ENCODE measurements around the gene GDF7. TPM values are rescaled to one million over a fixed set of nuclear protein-coding genes. Genes with fewer than 3 reads are reported as not detected.

The GDF7 gene
- total and polyA plus RNA-seq, 4 experiments from 2014 or later: 0.04 to 0.26 (median 0.21) TPM

- Mint-ChIP-seq H3K9me3 (no peaks in the 10 kb centered on the region), H3K4me3 (no peak overlapping the region), H3K36me3 (no peaks in the 10 kb centered on the region), H3K4me1 (peaks cover 2 to 9% (median 6%) of the 10 kb centered on the region in 4 donors), H3K27me3 (peaks cover 41 to 46% of the 10 kb centered on the region in 2 donors), H3K27ac (no peak overlapping the region)
- DNase-seq: no peak
- Histone ChIP-seq H3K4me1 (ENCODE audit: insufficient read depth, low read length) (peaks cover 6% of the 10 kb centered on the region), H3K27me3 (ENCODE audit: insufficient read depth, low read length) (peaks cover 26% of the 10 kb centered on the region), H3K9me3 (ENCODE audit: control insufficient read depth in 1 of 2, low read length in 2 of 2) (no peaks in the 10 kb centered on the region), H3K36me3 (ENCODE audit: insufficient read depth, low read length) (no peaks in the 10 kb centered on the region), H3K4me3 (ENCODE audit: low read length in 2 of 2) (no peak overlapping the region), H3K27ac (ENCODE audit: low read depth, low read length) (no peak overlapping the region)
- POLR2A ChIA-PET (ENCODE audit: partially characterized antibody): interaction anchor here (2.7 kb wide), 1 partner anchor 10 kb away, joined by 27 read pairs; the partner anchor contains the start of gene HS1BP3
- CTCF ChIA-PET (ENCODE audit: partially characterized antibody): interaction anchor here (0.9 to 8.1 kb wide), 32 partner anchors 10 to 456 kb away, joined by 3 to 246 read pairs (median 6); partner anchors contain the start of genes HS1BP3, LDAH and RHOB
- intact Hi-C loops (cut with micrococcal nuclease): loop anchor here (5.0 kb wide), 1 partner anchor 457 kb away; no protein-coding TSS in a partner anchor
Measured at GRCh38 chr2:20660506-20661420, 6.2 kb upstream of the GDF7 start.

GRCh38 chr2:20661421-20662307, 5.3 kb upstream of the GDF7 start:
- POLR2A ChIA-PET (ENCODE audit: partially characterized antibody): interaction anchor here (0.7 to 2.7 kb wide), 3 partner anchors 11 to 302 kb away, joined by 3 to 27 read pairs (median 5); partner anchors contain the start of gene HS1BP3
- Mint-ChIP-seq H3K27ac (peak overlapping the region in 2 of 7 donors; percentile 25 to 29), H3K4me1 (peaks cover 4 to 16% (median 11%) of the 10 kb centered on the region in 4 donors)

GRCh38 chr2:20662308-20662937, 4.5 kb upstream of the GDF7 start:
- DNase-seq: no peak
- H3K4me1 Mint-ChIP-seq: peaks cover 4 to 16% (median 11%) of the 10 kb centered on the region in 4 donors
- no peaks in the 10 kb centered on the region for H3K36me3 Mint-ChIP-seq
- no peak overlapping the region for H3K27ac Mint-ChIP-seq
- H3K27ac ChIP-seq (ENCODE audit: low read depth, low read length): no peak overlapping the region
- H3K9me3 Mint-ChIP-seq: no peaks in the 10 kb centered on the region
- intact Hi-C loops (cut with micrococcal nuclease): loop anchor here (5.0 kb wide), 1 partner anchor 455 kb away; no protein-coding TSS in a partner anchor
- ChIA-PET CTCF (ENCODE audit: partially characterized antibody) (interaction anchor here (0.7 to 8.1 kb wide), 25 partner anchors 8 to 308 kb away, joined by 3 to 246 read pairs (median 6); partner anchors contain the start of genes HS1BP3 and LDAH), POLR2A (ENCODE audit: partially characterized antibody) (interaction anchor here (0.7 to 1.1 kb wide), 3 partner anchors 11 to 301 kb away, joined by 3 to 5 read pairs (median 3); partner anchors contain the start of gene HS1BP3)
- H3K4me1 ChIP-seq (ENCODE audit: insufficient read depth, low read length): peaks cover 14% of the 10 kb centered on the region
- H3K4me3 ChIP-seq (ENCODE audit: low read length in 2 of 2): no peak overlapping the region
- H3K36me3 ChIP-seq (ENCODE audit: insufficient read depth, low read length): no peaks in the 10 kb centered on the region
- peaks cover 43 to 45% of the 10 kb centered on the region in 2 donors for H3K27me3 Mint-ChIP-seq
- peaks cover 26% of the 10 kb centered on the region for H3K27me3 ChIP-seq (ENCODE audit: insufficient read depth, low read length)
- H3K4me3 Mint-ChIP-seq: no peak overlapping the region
- no peaks in the 10 kb centered on the region for H3K9me3 ChIP-seq (ENCODE audit: control insufficient read depth in 1 of 2, low read length in 2 of 2)

More at GRCh38 chr2:20661421-20662307, 5.3 kb upstream of the GDF7 start:
- Mint-ChIP-seq H3K4me3 (peak overlapping the region in 1 of 8 donors; percentile 43), H3K36me3 (no peaks in the 10 kb centered on the region), H3K9me3 (no peaks in the 10 kb centered on the region), H3K27me3 (peaks cover 43 to 49% of the 10 kb centered on the region in 2 donors)
- Histone ChIP-seq H3K4me1 (ENCODE audit: insufficient read depth, low read length) (peaks cover 14% of the 10 kb centered on the region), H3K36me3 (ENCODE audit: insufficient read depth, low read length) (no peaks in the 10 kb centered on the region), H3K27ac (ENCODE audit: low read depth, low read length) (no peak overlapping the region), H3K9me3 (ENCODE audit: control insufficient read depth in 1 of 2, low read length in 2 of 2) (no peaks in the 10 kb centered on the region), H3K4me3 (ENCODE audit: low read length in 2 of 2) (no peak overlapping the region), H3K27me3 (ENCODE audit: insufficient read depth, low read length) (peaks cover 26% of the 10 kb centered on the region)
- CTCF ChIA-PET (ENCODE audit: partially characterized antibody): interaction anchor here (0.6 to 8.1 kb wide), 41 partner anchors 11 to 655 kb away, joined by 3 to 246 read pairs (median 4); partner anchors contain the start of genes HS1BP3, LDAH and RHOB
- DNase-seq: peak in 4 of 5 donors; percentile 64 to 69 (median 68)
- intact Hi-C loops (cut with micrococcal nuclease): loop anchor here (5.0 kb wide), 1 partner anchor 456 kb away; no protein-coding TSS in a partner anchor

GRCh38 chr2:20663196-20664070, 3.5 kb upstream of the GDF7 start:
- Mint-ChIP-seq H3K36me3 (no peaks in the 10 kb centered on the region), H3K4me1 (peaks cover 6 to 24% (median 15%) of the 10 kb centered on the region in 4 donors), H3K4me3 (no peak overlapping the region), H3K27ac (peak overlapping the region in 1 of 7 donors; percentile 32), H3K9me3 (no peaks in the 10 kb centered on the region), H3K27me3 (peaks cover 46 to 52% of the 10 kb centered on the region in 2 donors)
- no peak for DNase-seq
- H3K9me3 ChIP-seq (ENCODE audit: control insufficient read depth in 1 of 2, low read length in 2 of 2): no peaks in the 10 kb centered on the region
- no peak overlapping the region for H3K4me3 ChIP-seq (ENCODE audit: low read length in 2 of 2)
- H3K27ac ChIP-seq (ENCODE audit: low read depth, low read length): no peak overlapping the region
- peaks cover 18% of the 10 kb centered on the region for H3K4me1 ChIP-seq (ENCODE audit: insufficient read depth, low read length)
- ChIA-PET CTCF (ENCODE audit: partially characterized antibody) (interaction anchor here (0.7 to 8.1 kb wide), 6 partner anchors 9 to 298 kb away, joined by 3 to 246 read pairs (median 9); partner anchors contain the start of gene HS1BP3), POLR2A (ENCODE audit: partially characterized antibody) (interaction anchor here (1.1 kb wide), 1 partner anchor 12 kb away, joined by 3 read pairs; the partner anchor contains the start of gene HS1BP3)
- no peaks in the 10 kb centered on the region for H3K36me3 ChIP-seq (ENCODE audit: insufficient read depth, low read length)
- intact Hi-C loops (cut with micrococcal nuclease): loop anchor here (5.0 kb wide), 1 partner anchor 454 kb away; no protein-coding TSS in a partner anchor
- peaks cover 34% of the 10 kb centered on the region for H3K27me3 ChIP-seq (ENCODE audit: insufficient read depth, low read length)

- peaks cover 40% of the 10 kb centered on the region for H3K27me3 ChIP-seq (ENCODE audit: insufficient read depth, low read length)
- H3K4me1 ChIP-seq (ENCODE audit: insufficient read depth, low read length): peaks cover 18% of the 10 kb centered on the region
- Mint-ChIP-seq H3K36me3 (no peaks in the 10 kb centered on the region), H3K4me1 (peaks cover 6 to 24% (median 15%) of the 10 kb centered on the region in 4 donors), H3K9me3 (no peaks in the 10 kb centered on the region), H3K27ac (peak overlapping the region in 1 of 7 donors; percentile 32), H3K4me3 (peak overlapping the region in 2 of 8 donors; percentile 52 to 62), H3K27me3 (peaks cover 44 to 51% of the 10 kb centered on the region in 2 donors)
- ChIA-PET POLR2A (ENCODE audit: partially characterized antibody) (no interaction called here), CTCF (ENCODE audit: partially characterized antibody) (interaction anchor here (1.0 to 8.1 kb wide), 4 partner anchors 10 to 306 kb away, joined by 3 to 246 read pairs (median 40); no protein-coding TSS in a partner anchor)
- H3K9me3 ChIP-seq (ENCODE audit: control insufficient read depth in 1 of 2, low read length in 2 of 2): no peaks in the 10 kb centered on the region
- no peak overlapping the region for H3K4me3 ChIP-seq (ENCODE audit: low read length in 2 of 2)
- no peak for DNase-seq
- no peaks in the 10 kb centered on the region for H3K36me3 ChIP-seq (ENCODE audit: insufficient read depth, low read length)
- intact Hi-C loops (cut with micrococcal nuclease): loop anchor here (5.0 kb wide), 1 partner anchor 453 kb away; no protein-coding TSS in a partner anchor
- H3K27ac ChIP-seq (ENCODE audit: low read depth, low read length): no peak overlapping the region
Measured at GRCh38 chr2:20664071-20664390, 2.9 kb upstream of the GDF7 start.
